Measurements from ENCODE around the gene CFAP74. TPM values are rescaled to one million over a fixed set of nuclear protein-coding genes. Genes with fewer than 3 reads are reported as not detected.

The CFAP74 gene
- total RNA-seq, 1 donor from 2014 or later = under 0.01 TPM

GRCh38 chr1:1942753-1943656, 60.6 kb downstream of the CFAP74 start:
- no peaks in the 10 kb centered on the region for H3K9me3 ChIP-seq (ENCODE audit: control insufficient read depth in 3 of 3, low read length in 3 of 3)
- peaks cover 46 to 68% (median 66%) of the 10 kb centered on the region in 3 donors for H3K27me3 ChIP-seq (ENCODE audit: control insufficient read depth in 3 of 3, insufficient read depth in 3 of 3, low read length in 3 of 3)
- no peak overlapping the region for H3K9ac ChIP-seq (ENCODE audit: low read depth in 1 of 3, low read length in 3 of 3)
- no peak overlapping the region for H3K4me3 ChIP-seq (ENCODE audit: low read length in 3 of 3)
- H3K36me3 ChIP-seq (ENCODE audit: control insufficient read depth in 3 of 3, insufficient read depth in 3 of 3, low read length in 3 of 3) = no peaks in the 10 kb centered on the region
- H3K4me1 ChIP-seq (ENCODE audit: control insufficient read depth in 3 of 3, insufficient read depth in 3 of 3, low read length in 3 of 3) = peaks cover 3 to 11% (median 7%) of the 10 kb centered on the region in 3 donors
- H3K27ac ChIP-seq (ENCODE audit: low read depth, low read length) = no peak overlapping the region

- Histone ChIP-seq H3K27ac (ENCODE audit: low read depth, low read length) (no peak overlapping the region), H3K36me3 (ENCODE audit: control insufficient read depth in 3 of 3, insufficient read depth in 3 of 3, low read length in 3 of 3) (no peaks in the 10 kb centered on the region), H3K4me3 (ENCODE audit: low read length in 3 of 3) (no peak overlapping the region), H3K27me3 (ENCODE audit: control insufficient read depth in 3 of 3, insufficient read depth in 3 of 3, low read length in 3 of 3) (peaks cover 50 to 67% (median 62%) of the 10 kb centered on the region in 3 donors), H3K9me3 (ENCODE audit: control insufficient read depth in 3 of 3, low read length in 3 of 3) (no peaks in the 10 kb centered on the region), H3K9ac (ENCODE audit: low read depth in 1 of 3, low read length in 3 of 3) (no peak overlapping the region), H3K4me1 (ENCODE audit: control insufficient read depth in 3 of 3, insufficient read depth in 3 of 3, low read length in 3 of 3) (peaks cover 3 to 11% (median 7%) of the 10 kb centered on the region in 3 donors)
Measured at GRCh38 chr1:1941868-1942752, 61.5 kb downstream of the CFAP74 start.

GRCh38 chr1:1941211-1941841, 62.3 kb downstream of the CFAP74 start:
- Histone ChIP-seq H3K36me3 (ENCODE audit: control insufficient read depth in 3 of 3, insufficient read depth in 3 of 3, low read length in 3 of 3) (no peaks in the 10 kb centered on the region), H3K4me3 (ENCODE audit: low read length in 3 of 3) (no peak overlapping the region), H3K9me3 (ENCODE audit: control insufficient read depth in 3 of 3, low read length in 3 of 3) (no peaks in the 10 kb centered on the region), H3K27ac (ENCODE audit: low read depth, low read length) (no peak overlapping the region), H3K9ac (ENCODE audit: low read depth in 1 of 3, low read length in 3 of 3) (no peak overlapping the region), H3K4me1 (ENCODE audit: control insufficient read depth in 3 of 3, insufficient read depth in 3 of 3, low read length in 3 of 3) (peaks cover 3 to 7% (median 3%) of the 10 kb centered on the region in 3 donors), H3K27me3 (ENCODE audit: control insufficient read depth in 3 of 3, insufficient read depth in 3 of 3, low read length in 3 of 3) (peaks cover 48 to 70% (median 57%) of the 10 kb centered on the region in 3 donors)

GRCh38 chr1:1940123-1940425, 63.5 kb downstream of the CFAP74 start:
- H3K27ac ChIP-seq (ENCODE audit: low read depth, low read length) = no peak overlapping the region
- H3K27me3 ChIP-seq (ENCODE audit: control insufficient read depth in 3 of 3, insufficient read depth in 3 of 3, low read length in 3 of 3) = peaks cover 46 to 63% (median 51%) of the 10 kb centered on the region in 3 donors
- H3K4me1 ChIP-seq (ENCODE audit: control insufficient read depth in 3 of 3, insufficient read depth in 3 of 3, low read length in 3 of 3) = peaks cover 3 to 7% (median 3%) of the 10 kb centered on the region in 3 donors

GRCh38 chr1:1939296-1940122, 64.1 kb downstream of the CFAP74 start:
- Histone ChIP-seq H3K4me3 (ENCODE audit: low read length in 3 of 3) (no peak overlapping the region), H3K27me3 (ENCODE audit: control insufficient read depth in 3 of 3, insufficient read depth in 3 of 3, low read length in 3 of 3) (peaks cover 48 to 64% (median 54%) of the 10 kb centered on the region in 3 donors), H3K9me3 (ENCODE audit: control insufficient read depth in 3 of 3, low read length in 3 of 3) (no peaks in the 10 kb centered on the region), H3K27ac (ENCODE audit: low read depth, low read length) (no peak overlapping the region), H3K36me3 (ENCODE audit: control insufficient read depth in 3 of 3, insufficient read depth in 3 of 3, low read length in 3 of 3) (no peaks in the 10 kb centered on the region), H3K9ac (ENCODE audit: low read depth in 1 of 3, low read length in 3 of 3) (no peak overlapping the region), H3K4me1 (ENCODE audit: control insufficient read depth in 3 of 3, insufficient read depth in 3 of 3, low read length in 3 of 3) (peaks cover 3 to 7% (median 3%) of the 10 kb centered on the region in 3 donors)

More at GRCh38 chr1:1940123-1940425, 63.5 kb downstream of the CFAP74 start:
- Histone ChIP-seq H3K36me3 (ENCODE audit: control insufficient read depth in 3 of 3, insufficient read depth in 3 of 3, low read length in 3 of 3) (no peaks in the 10 kb centered on the region), H3K9ac (ENCODE audit: low read depth in 1 of 3, low read length in 3 of 3) (no peak overlapping the region), H3K9me3 (ENCODE audit: control insufficient read depth in 3 of 3, low read length in 3 of 3) (no peaks in the 10 kb centered on the region), H3K4me3 (ENCODE audit: low read length in 3 of 3) (no peak overlapping the region)

- no peaks in the 10 kb centered on the region for H3K36me3 ChIP-seq (ENCODE audit: control insufficient read depth in 3 of 3, insufficient read depth in 3 of 3, low read length in 3 of 3)
- peaks cover 46 to 63% (median 49%) of the 10 kb centered on the region in 3 donors for H3K27me3 ChIP-seq (ENCODE audit: control insufficient read depth in 3 of 3, insufficient read depth in 3 of 3, low read length in 3 of 3)
- no peak overlapping the region for H3K4me3 ChIP-seq (ENCODE audit: low read length in 3 of 3)
- no peak overlapping the region for H3K27ac ChIP-seq (ENCODE audit: low read depth, low read length)
- H3K4me1 ChIP-seq (ENCODE audit: control insufficient read depth in 3 of 3, insufficient read depth in 3 of 3, low read length in 3 of 3) = peaks cover 0 to under 1% (median 0%) of the 10 kb centered on the region in 3 donors
- H3K9me3 ChIP-seq (ENCODE audit: control insufficient read depth in 3 of 3, low read length in 3 of 3) = no peaks in the 10 kb centered on the region
- no peak overlapping the region for H3K9ac ChIP-seq (ENCODE audit: low read depth in 1 of 3, low read length in 3 of 3)
Measured at GRCh38 chr1:1938613-1939295, 64.8 kb downstream of the CFAP74 start.

- H3K36me3 ChIP-seq (ENCODE audit: control insufficient read depth in 3 of 3, insufficient read depth in 3 of 3, low read length in 3 of 3) = no peaks in the 10 kb centered on the region
- no peak overlapping the region for H3K4me3 ChIP-seq (ENCODE audit: low read length in 3 of 3)
- no peaks in the 10 kb centered on the region for H3K9me3 ChIP-seq (ENCODE audit: control insufficient read depth in 3 of 3, low read length in 3 of 3)
- no peak overlapping the region for H3K9ac ChIP-seq (ENCODE audit: low read depth in 1 of 3, low read length in 3 of 3)
- peaks cover 44 to 62% (median 46%) of the 10 kb centered on the region in 3 donors for H3K27me3 ChIP-seq (ENCODE audit: control insufficient read depth in 3 of 3, insufficient read depth in 3 of 3, low read length in 3 of 3)
- H3K27ac ChIP-seq (ENCODE audit: low read depth, low read length) = no peak overlapping the region
- no peaks in the 10 kb centered on the region for H3K4me1 ChIP-seq (ENCODE audit: control insufficient read depth in 3 of 3, insufficient read depth in 3 of 3, low read length in 3 of 3)
Measured at GRCh38 chr1:1938276-1938573, 65.4 kb downstream of the CFAP74 start.

GRCh38 chr1:1937549-1938275, 65.9 kb downstream of the CFAP74 start:
- peaks cover 38 to 57% (median 46%) of the 10 kb centered on the region in 3 donors for H3K27me3 ChIP-seq (ENCODE audit: control insufficient read depth in 3 of 3, insufficient read depth in 3 of 3, low read length in 3 of 3)
- H3K4me1 ChIP-seq (ENCODE audit: control insufficient read depth in 3 of 3, insufficient read depth in 3 of 3, low read length in 3 of 3) = no peaks in the 10 kb centered on the region
- H3K9ac ChIP-seq (ENCODE audit: low read depth in 1 of 3, low read length in 3 of 3) = no peak overlapping the region
- no peak overlapping the region for H3K4me3 ChIP-seq (ENCODE audit: low read length in 3 of 3)
- H3K9me3 ChIP-seq (ENCODE audit: control insufficient read depth in 3 of 3, low read length in 3 of 3) = no peaks in the 10 kb centered on the region
- H3K27ac ChIP-seq (ENCODE audit: low read depth, low read length) = no peak overlapping the region
- H3K36me3 ChIP-seq (ENCODE audit: control insufficient read depth in 3 of 3, insufficient read depth in 3 of 3, low read length in 3 of 3) = no peaks in the 10 kb centered on the region
